Dermis lymphatic vessel endothelial cell (primary cell): ENCODE results near the gene COMMD8. TPM values are rescaled to one million over a fixed set of nuclear protein-coding genes. Genes with fewer than 3 reads are reported as not detected.

Experiments
- total RNA-seq: library from RNA; depleted of rRNA; stranded (reverse); fragments of >200 nt; gene quantifications from 2 replicates; pipeline ENCODE4 v1.2.1, GENCODE V29; 2014

The COMMD8 gene
- total RNA-seq: 18.4 and 21.1 TPM in 2 replicates

DNA sequence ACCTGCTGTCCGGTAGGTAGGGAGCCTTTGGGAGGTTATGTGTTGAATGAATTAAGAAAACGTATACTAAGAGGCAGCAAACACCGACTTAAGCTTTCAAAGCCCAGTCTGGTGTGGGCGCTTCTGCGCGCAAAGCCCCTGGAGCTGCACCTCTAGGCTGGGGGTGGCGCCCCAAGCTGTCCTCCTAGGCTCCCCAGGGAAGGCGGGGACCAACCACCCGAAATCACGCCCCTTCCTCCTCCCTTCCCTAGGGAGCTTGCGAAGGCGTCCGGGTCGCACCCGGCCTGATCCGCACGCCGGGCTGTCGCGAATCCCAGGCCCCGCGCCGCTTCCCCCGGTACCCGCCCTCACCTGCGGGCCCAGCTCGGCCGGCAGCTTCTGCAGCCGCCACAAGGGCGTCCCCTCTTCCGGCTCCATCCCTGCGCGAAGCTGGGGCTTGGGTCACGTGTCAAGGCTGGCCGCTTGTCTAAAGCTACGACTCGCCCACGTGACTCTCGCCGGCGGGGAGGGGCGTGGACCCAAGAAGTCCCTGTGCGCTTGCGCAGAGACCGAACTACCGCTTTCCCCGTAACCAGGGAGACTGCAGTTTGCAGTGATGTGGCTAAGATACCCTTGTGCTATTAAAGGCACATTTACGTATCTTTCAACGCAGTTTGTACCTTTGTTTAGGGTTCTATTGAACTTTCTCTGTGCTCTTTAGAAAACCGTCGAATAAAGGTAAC, at the start of gene COMMD8:
Gene COMMD8, minus strand, starts transcription at position 468 of the 722 bp plus-strand sequence. Its CDS starts 51 bp downstream, at position 417.

DNA sequence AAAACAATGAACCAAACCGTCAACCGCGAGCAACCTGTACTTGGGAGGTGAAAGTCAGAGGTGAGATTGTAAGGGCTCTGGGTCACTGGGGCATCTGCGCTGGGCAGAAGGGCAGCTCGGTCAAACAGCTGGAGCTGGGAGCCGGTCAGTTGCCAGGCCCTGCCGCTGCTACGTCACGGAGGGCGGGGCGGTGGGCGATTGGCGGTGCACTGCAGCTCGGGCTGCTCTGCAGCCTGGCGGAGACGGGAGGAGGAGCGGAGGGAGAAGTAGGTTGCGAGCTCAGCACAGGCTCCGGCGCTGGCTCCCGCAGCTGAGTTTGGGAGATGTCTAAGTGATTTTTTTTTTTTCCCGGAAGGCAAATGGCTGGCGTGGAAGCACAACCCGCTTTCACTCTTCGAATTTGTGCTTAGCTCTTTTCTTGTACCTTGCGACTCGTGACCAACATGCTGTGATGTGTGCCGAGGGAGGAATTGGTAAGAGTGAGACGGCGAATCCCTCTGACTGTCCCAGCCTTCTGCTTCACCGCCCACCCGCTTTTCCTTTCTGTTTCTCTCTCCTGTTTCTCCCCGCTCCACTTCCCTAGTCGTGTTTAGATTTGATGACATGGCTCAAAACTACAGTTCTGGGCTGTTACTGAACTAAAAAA, 21.7 kb upstream of the COMMD8 start, which contains the start of gene ATP10D:
Gene ATP10D, plus strand, starts transcription at position 229 of the 646 bp plus-strand sequence. CDS start 27,266 bp downstream, outside the sequence.

Other genes with a start within 250 kb of the COMMD8 start
- gene ATP10D, start 21.6 kb upstream of the COMMD8 start, total RNA-seq: 22.4 and 27.8 TPM in 2 replicates